HepG2 (cell line): ENCODE measurements around the gene PCLO. TPM values are rescaled to one million over a fixed set of nuclear protein-coding genes. Genes with fewer than 3 reads are reported as not detected.

ENCODE experiments used
- ATAC-seq: fragments of 200-7000 bp; cut with Tn5 transposase; 3 replicates; pipeline ENCODE4 v1.9.1; 2020; ENCODE audit warnings: mild to moderate bottlenecking, moderate library complexity
- BruUV-seq: library from RNA; stranded (reverse); fragments of 400-500 nt; replicated peaks from 2 replicates; lab custom pipeline; 2021; lab: Mats Ljungman, UMichigan
- CTCF ChIA-PET: fragments of 300-600 bp; formaldehyde crosslinking; extraction: SDS; loops from one replicate; lab custom pipeline; 2021; ENCODE audit warnings: low total read pairs, inconsistent platforms, low intra/inter-chr PET ratio; lab: Yijun Ruan, JAX
- POLR2A ChIA-PET: fragments of 350-600 bp; sonication (Branson Sonifier 250); formaldehyde crosslinking; loops from one replicate; lab custom pipeline; 2020; ENCODE audit warnings: antibody characterized with exemption, inconsistent platforms; lab: Yijun Ruan, JAX
- DNase-seq: peaks from one replicate; pipeline ENCODE4 v3.0.0-alpha.2; 2015; ENCODE audit warnings: low spot score
- FAIRE-seq: peaks from 3 replicates; lab custom pipeline; 2011; peaks lifted over from hg19 to GRCh38; lab: Jason Lieb, UNC
- H2AFZ ChIP-seq: one replicate; pipeline ENCODE4 v1.6.1; 2011; ENCODE audit warnings: low read length, inconsistent platforms
- H3K27ac ChIP-seq: fragments of 300-600 bp; 3 replicates; pipeline ENCODE4 v1.8.0; 2011; ENCODE audit warnings: mixed run types, mild to moderate bottlenecking, mixed read lengths, low read length, inconsistent platforms; ENCODE audit not compliant: insufficient read depth; ENCODE audit errors: extremely low read length
- H3K27me3 ChIP-seq, 2 experiments: fragments of 200-600 bp in 1 of 2; 2 replicates in 1 of 2; 3 replicates in 1 of 2; pipeline versions ENCODE4 v1.6.0 to v1.8.0; 2011; ENCODE audit warnings: low read length in 2 of 2, mild to moderate bottlenecking in 2 of 2, moderate library complexity in 2 of 2, inconsistent platforms in 1 of 2; ENCODE audit not compliant: insufficient read depth in 2 of 2, control insufficient read depth in 1 of 2
- H3K36me3 ChIP-seq, 2 experiments: fragments of 200-600 bp in 1 of 2; replicated peaks in 1 of 2; 2 replicates in 1 of 2; 3 replicates in 1 of 2; pipeline versions ENCODE4 v1.5.1 to v1.8.0; 2011; ENCODE audit warnings: low read length in 2 of 2, inconsistent platforms in 1 of 2; ENCODE audit not compliant: insufficient read depth in 2 of 2, control insufficient read depth in 1 of 2
- H3K4me1 ChIP-seq: 2 replicates; pipeline ENCODE4 v1.5.1; 2012; ENCODE audit warnings: low read length, inconsistent platforms; ENCODE audit not compliant: insufficient read depth
- H3K4me2 ChIP-seq: 2 replicates; pipeline ENCODE4 v1.6.0; 2011; ENCODE audit warnings: low read depth, low read length, inconsistent platforms
- H3K4me3 ChIP-seq, 3 experiments: fragments of 200-600 bp in 1 of 3; sonication (generic), shearing (Covaris generic) in 1 of 3; replicated peaks in 1 of 3; 2 replicates each; pipeline ENCODE4 v1.5.1; 2011 to 2016; ENCODE audit warnings: low read length in 3 of 3, inconsistent platforms in 2 of 3, low read depth in 2 of 3, mild to moderate bottlenecking in 2 of 3, control low read depth in 1 of 3, mixed read lengths in 1 of 3; ENCODE audit not compliant: insufficient read depth in 1 of 3
- H3K79me2 ChIP-seq: one replicate; pipeline ENCODE4 v1.6.1; 2011; ENCODE audit warnings: low read length, inconsistent platforms; ENCODE audit not compliant: insufficient read depth
- H3K9ac ChIP-seq: 2 replicates; pipeline ENCODE4 v1.6.0; 2011; ENCODE audit warnings: mild to moderate bottlenecking, low read depth, low read length, inconsistent platforms; ENCODE audit not compliant: insufficient read depth
- H3K9me3 ChIP-seq: 2 replicates; pipeline ENCODE4 v1.5.1; 2012; ENCODE audit warnings: mild to moderate bottlenecking, low read length
- H4K20me1 ChIP-seq: 2 replicates; pipeline ENCODE4 v1.6.0; 2011; ENCODE audit warnings: inconsistent platforms, mild to moderate bottlenecking, low read length, moderate library complexity; ENCODE audit not compliant: insufficient read depth
- FOXA1 ChIP-seq, 2 experiments: fragments of 450-650 bp in 1 of 2; sonication (generic) in 1 of 2; formaldehyde crosslinking in 1 of 2; IDR thresholded peaks; 2 replicates each; pipeline versions ENCODE4 v1.4.0 to v1.6.1; 2016 to 2020; ENCODE audit warnings: missing genetic modification reagents in 1 of 2
- GABPB1 ChIP-seq: IDR thresholded peaks from 2 replicates; pipeline ENCODE4 v1.6.1; 2016; ENCODE audit warnings: mild to moderate bottlenecking, missing genetic modification reagents, moderate library complexity, missing compliant biosample characterization
- GZF1 ChIP-seq: sonication (generic); formaldehyde crosslinking; IDR thresholded peaks from 2 replicates; pipeline ENCODE4 v1.5.1; 2020; ENCODE audit warnings: mild to moderate bottlenecking, missing genetic modification reagents
- KDM3A ChIP-seq: IDR thresholded peaks from 2 replicates; pipeline ENCODE4 v1.6.1; 2018; ENCODE audit warnings: low read depth, missing compliant biosample characterization
- NCOA1 ChIP-seq: sonication (generic); formaldehyde crosslinking; IDR thresholded peaks from 2 replicates; pipeline ENCODE4 v1.9.0; 2021; ENCODE audit warnings: missing genetic modification reagents
- ONECUT2 ChIP-seq: sonication (generic); formaldehyde crosslinking; IDR thresholded peaks from 2 replicates; pipeline ENCODE4 v1.4.0; 2020; ENCODE audit warnings: missing genetic modification reagents
- REPIN1 ChIP-seq: sonication (generic); formaldehyde crosslinking; IDR thresholded peaks from 2 replicates; pipeline ENCODE4 v1.8.0; 2022; ENCODE audit warnings: missing genetic modification reagents, low read depth, mild to moderate bottlenecking, borderline replicate concordance
- SKI ChIP-seq: fragments of 450-650 bp; IDR thresholded peaks from one replicate; pipeline ENCODE4 v1.6.1; 2018; ENCODE audit warnings: mild to moderate bottlenecking; ENCODE audit not compliant: partially characterized antibody
- ZBTB43 ChIP-seq: sonication (generic); formaldehyde crosslinking; conservative IDR thresholded peaks from 2 replicates; pipeline ENCODE4 v1.4.0; 2020; ENCODE audit warnings: missing genetic modification reagents
- ZBTB7A ChIP-seq: sonication (generic); formaldehyde crosslinking; IDR thresholded peaks from 2 replicates; pipeline ENCODE4 v1.8.0; 2022; ENCODE audit warnings: mild to moderate bottlenecking, missing genetic modification reagents
- ZFP36 ChIP-seq: fragments of 150-350 bp; IDR thresholded peaks from 2 replicates; pipeline ENCODE4 v1.6.1; 2018; ENCODE audit warnings: borderline replicate concordance, low read length, low read depth; ENCODE audit not compliant: partially characterized antibody
- ZFP41 ChIP-seq: sonication (generic); formaldehyde crosslinking; IDR thresholded peaks from 2 replicates; pipeline ENCODE4 v1.4.0; 2020; ENCODE audit warnings: mild to moderate bottlenecking, missing genetic modification reagents, borderline replicate concordance
- ZMYM4 ChIP-seq: sonication (generic); formaldehyde crosslinking; IDR thresholded peaks from 2 replicates; pipeline ENCODE4 v1.8.1; 2023; ENCODE audit warnings: mild to moderate bottlenecking, missing genetic modification reagents
- ZNF260 ChIP-seq: sonication (generic); formaldehyde crosslinking; IDR thresholded peaks from 2 replicates; pipeline ENCODE4 v1.4.0; 2020; ENCODE audit warnings: missing genetic modification reagents, low read depth, mild to moderate bottlenecking, borderline replicate concordance
- ZNF367 ChIP-seq: sonication (generic); formaldehyde crosslinking; IDR thresholded peaks from 2 replicates; pipeline ENCODE4 v1.4.0; 2020; ENCODE audit warnings: missing genetic modification reagents, borderline replicate concordance
- ZNF574 ChIP-seq: sonication (generic); formaldehyde crosslinking; IDR thresholded peaks from 2 replicates; pipeline ENCODE4 v1.4.0; 2020; ENCODE audit warnings: missing genetic modification reagents
- ZNF629 ChIP-seq: sonication (generic); formaldehyde crosslinking; conservative IDR thresholded peaks from 2 replicates; pipeline ENCODE4 v1.5.0; 2020; ENCODE audit warnings: missing genetic modification reagents
- ZNF740 ChIP-seq: sonication (generic); formaldehyde crosslinking; IDR thresholded peaks from 2 replicates; pipeline ENCODE4 v1.4.0; 2020; ENCODE audit warnings: missing genetic modification reagents
- ZSCAN25 ChIP-seq: sonication (generic); formaldehyde crosslinking; IDR thresholded peaks from 2 replicates; pipeline ENCODE4 v1.8.0; 2022; ENCODE audit warnings: mild to moderate bottlenecking, missing genetic modification reagents
- WGBS: methylation state at CpG from one replicate; pipeline ENCODE4 v1.1.6; 2017; ENCODE audit warnings: low lambda C conversion rate; 5-methylcytosine and 5-hydroxymethylcytosine counted together
- in situ Hi-C: cut with HindIII; loops from 2 replicates; pipeline ENCODE4 v1.10.0; 2017; ENCODE audit warnings: low pct_unique_long_range_greater_than_20kb; ENCODE audit not compliant: extremely low pct_ligation_motif_present
- intact Hi-C: fragments of 100-400 bp; cut with micrococcal nuclease; formaldehyde crosslinking; loops from one replicate; pipeline ENCODE4 v1.10.0; 2022; ENCODE audit not compliant: unreplicated experiment
- polyA plus RNA-seq, 8 experiments: library from polyadenylated mRNA; depleted of rRNA in 3 of 8; stranded (reverse) in 7 of 8; unstranded in 1 of 8; fragments of >200 nt; fragmentation: Illumina TruSeq in 4 of 8; extraction: Trizol in 4 of 8; gene quantifications; 2 replicates each; pipeline versions ENCODE4 v1.2.1 to v1.2.3, GENCODE V29; 2011 to 2016; ENCODE audit warnings: low read depth in 4 of 8, missing spikeins in 1 of 8, mixed read lengths in 1 of 8; ENCODE audit not compliant: insufficient read depth in 1 of 8
- total RNA-seq, 5 experiments: library from RNA; depleted of rRNA; stranded (reverse); fragments of >200 nt; fragmentation: Illumina TruSeq; extraction: Trizol; gene quantifications; 2 replicates each; pipeline ENCODE4 v1.2.3, GENCODE V29; 2016; ENCODE audit warnings: low read depth in 1 of 5

Gene PCLO
- total and polyA plus RNA-seq, 2 of the 13 experiments (the other 11 are each of a cell fraction or from before 2014, with no cell fraction given): 0.07 to 0.29 TPM

- no peak for DNase-seq
- no peaks in the 10 kb centered on the region for H3K27me3 ChIP-seq
- in situ Hi-C loops: no loop called here
- H2AFZ ChIP-seq: no peak overlapping the region
- ChIA-PET POLR2A (no interaction called here), CTCF (no interaction called here)
- peaks cover 5% of the 10 kb centered on the region; the same call in 1 of the 2 replicates for H3K9me3 ChIP-seq
- intact Hi-C loops: no loop called here
- H3K4me1 ChIP-seq: no peaks in the 10 kb centered on the region
- no peak for TF ChIP-seq ZNF629
- TF ChIP-seq ZNF574 (CRISPR knock-in tag): no peak
- no peak for TF ChIP-seq ZNF740 (CRISPR knock-in tag)
- TF ChIP-seq NCOA1: no peak
- no peak for TF ChIP-seq ZNF260 (CRISPR knock-in tag)
- no peak for TF ChIP-seq ONECUT2 (CRISPR knock-in tag)
- TF ChIP-seq ZSCAN25 (CRISPR knock-in tag): no peak
- TF ChIP-seq ZMYM4 (CRISPR knock-in tag): no peak
- TF ChIP-seq SKI: no peak
- TF ChIP-seq ZNF367 (CRISPR knock-in tag): no peak
- TF ChIP-seq ZFP36: no peak
- no peak for TF ChIP-seq ZFP41 (CRISPR knock-in tag)
- TF ChIP-seq KDM3A (CRISPR knock-in tag): no peak
- no peak for TF ChIP-seq GZF1 (CRISPR knock-in tag)
- TF ChIP-seq REPIN1: no peak
- no peak for TF ChIP-seq ZBTB7A
- no peak for TF ChIP-seq GABPB1 (CRISPR knock-in tag)
- TF ChIP-seq FOXA1 (IDR thresholded peaks at IDR 0.05): no peak
- TF ChIP-seq FOXA1 (CRISPR knock-in tag; IDR thresholded peaks at IDR 0.05): no peak
- no peak for TF ChIP-seq ZBTB43 (CRISPR knock-in tag)
- H3K9ac ChIP-seq: no peak overlapping the region
- FAIRE-seq: no peak
- no TSS peak for BruUV-seq
- H3K79me2 ChIP-seq: no peaks in the 10 kb centered on the region
- H3K4me2 ChIP-seq: no peak overlapping the region
- WGBS: 0% methylated on average over 1 of the region's 1 CpG
- no peaks in the 10 kb centered on the region for H4K20me1 ChIP-seq
- no peak for ATAC-seq
- H3K36me3 ChIP-seq: no peaks in the 10 kb centered on the region
- H3K4me3 ChIP-seq: no peak overlapping the region
- no peak overlapping the region for H3K27ac ChIP-seq
These were observed 43.7 kb downstream of the PCLO start for GRCh38 chr7:83119026-83119382.
